GM10266 (cell line): ENCODE data around the gene LILRB1.
"Not testable (repeated sequence)": the region's sequence is repeated elsewhere in the genome, so short reads cannot be mapped to it uniquely, and the experiment has no call there.

ENCODE experiments used
- DNase-seq: peaks from one replicate; pipeline ENCODE4 v3.0.0; 2012; ENCODE audit errors: extremely low spot score
- TF ChIP-seq, protein P1 (sequence below): IDR thresholded peaks from 2 replicates; pipeline ENCODE4 v1.5.1; 2012; ENCODE audit warnings: mild to moderate bottlenecking, low read depth; ENCODE audit not compliant: control insufficient read depth, insufficient read depth; ENCODE audit errors: missing control alignments

LILRB1 gene

DNA sequence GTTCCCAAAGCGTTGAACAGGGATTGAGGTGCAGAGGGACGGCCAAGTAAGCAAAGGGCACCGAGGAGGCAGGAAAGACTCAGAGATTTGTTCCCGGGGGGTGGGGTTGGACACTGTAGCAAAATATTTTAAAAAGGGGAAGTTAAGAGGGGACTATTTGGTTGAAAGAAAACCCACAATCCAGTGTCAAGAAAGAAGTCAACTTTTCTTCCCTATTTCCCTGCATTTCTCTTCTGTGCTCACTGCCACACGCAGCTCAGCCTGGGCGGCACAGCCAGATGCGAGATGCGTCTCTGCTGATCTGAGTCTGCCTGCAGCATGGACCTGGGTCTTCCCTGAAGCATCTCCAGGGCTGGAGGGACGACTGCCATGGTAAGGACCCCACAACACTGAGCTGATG, at the start of gene LILRB1:
Gene LILRB1, plus strand, starts transcription at position 223 of the 400 bp plus-strand sequence. CDS start 590 bp downstream, outside the sequence.
- not testable (repeated sequence) for DNase-seq

DNA sequence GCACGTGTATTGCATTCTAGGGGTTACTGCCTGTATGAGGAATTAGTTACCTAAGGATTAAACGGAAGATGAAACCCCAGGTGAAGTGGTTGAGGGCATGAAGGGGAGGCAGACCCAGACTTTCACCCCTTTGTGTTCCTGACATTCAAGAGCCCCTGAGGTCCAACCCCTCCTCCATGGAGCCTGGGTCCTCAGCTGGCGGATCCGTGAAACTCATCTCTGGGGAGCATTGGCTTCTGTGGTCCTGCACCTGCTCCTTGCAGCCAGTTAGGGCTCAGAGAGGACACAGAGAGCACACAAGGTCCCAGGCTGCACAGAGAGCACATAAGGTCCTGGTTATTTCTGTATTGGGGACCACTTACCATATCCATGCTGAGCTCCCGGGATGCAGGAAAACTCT, 43.9 kb upstream of the LILRB1 start:
- TF ChIP-seq, protein P1, sequence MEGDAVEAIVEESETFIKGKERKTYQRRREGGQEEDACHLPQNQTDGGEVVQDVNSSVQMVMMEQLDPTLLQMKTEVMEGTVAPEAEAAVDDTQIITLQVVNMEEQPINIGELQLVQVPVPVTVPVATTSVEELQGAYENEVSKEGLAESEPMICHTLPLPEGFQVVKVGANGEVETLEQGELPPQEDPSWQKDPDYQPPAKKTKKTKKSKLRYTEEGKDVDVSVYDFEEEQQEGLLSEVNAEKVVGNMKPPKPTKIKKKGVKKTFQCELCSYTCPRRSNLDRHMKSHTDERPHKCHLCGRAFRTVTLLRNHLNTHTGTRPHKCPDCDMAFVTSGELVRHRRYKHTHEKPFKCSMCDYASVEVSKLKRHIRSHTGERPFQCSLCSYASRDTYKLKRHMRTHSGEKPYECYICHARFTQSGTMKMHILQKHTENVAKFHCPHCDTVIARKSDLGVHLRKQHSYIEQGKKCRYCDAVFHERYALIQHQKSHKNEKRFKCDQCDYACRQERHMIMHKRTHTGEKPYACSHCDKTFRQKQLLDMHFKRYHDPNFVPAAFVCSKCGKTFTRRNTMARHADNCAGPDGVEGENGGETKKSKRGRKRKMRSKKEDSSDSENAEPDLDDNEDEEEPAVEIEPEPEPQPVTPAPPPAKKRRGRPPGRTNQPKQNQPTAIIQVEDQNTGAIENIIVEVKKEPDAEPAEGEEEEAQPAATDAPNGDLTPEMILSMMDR = no peak
- no peak for DNase-seq

DNA sequence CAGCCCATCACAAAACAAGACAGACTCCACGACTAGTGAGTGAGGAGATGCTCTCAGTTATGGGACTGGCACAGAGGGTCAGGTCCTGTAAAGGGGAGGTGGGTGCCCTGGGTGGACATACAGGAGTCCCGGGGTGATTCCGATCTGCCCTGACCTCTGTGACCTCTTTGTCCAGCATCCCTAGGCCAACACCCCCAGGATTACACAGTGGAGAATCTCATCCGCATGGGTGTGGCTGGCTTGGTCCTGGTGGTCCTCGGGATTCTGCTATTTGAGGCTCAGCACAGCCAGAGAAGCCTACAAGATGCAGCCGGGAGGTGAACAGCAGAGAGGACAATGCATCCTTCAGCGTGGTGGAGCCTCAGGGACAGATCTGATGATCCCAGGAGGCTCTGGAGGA, 43.3 kb upstream of the LILRB1 start:
- no peak for DNase-seq
- TF ChIP-seq, protein P1 = no peak

DNA sequence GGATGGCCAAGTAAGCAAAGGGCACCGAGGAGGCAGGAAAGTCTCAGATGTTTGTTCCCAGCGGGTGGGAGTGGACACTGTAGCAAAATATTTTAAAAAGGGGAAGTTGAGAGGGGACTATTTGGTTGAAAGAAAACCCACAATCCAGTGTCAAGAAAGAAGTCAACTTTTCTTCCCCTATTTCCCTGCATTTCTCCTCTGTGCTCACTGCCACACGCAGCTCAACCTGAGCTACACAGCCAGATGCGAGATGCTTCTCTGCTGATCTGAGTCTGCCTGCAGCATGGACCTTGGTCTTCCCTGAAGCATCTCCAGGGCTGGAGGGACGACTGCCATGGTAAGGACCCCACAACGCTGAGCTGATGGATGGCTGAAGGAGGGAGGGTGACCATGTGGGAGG, 36.8 kb upstream of the LILRB1 start, which contains the start of gene LILRA1:
Gene LILRA1, plus strand, starts transcription at position 188 of the 400 bp plus-strand sequence. CDS start 613 bp downstream, outside the sequence.
- not testable (repeated sequence) for DNase-seq

DNA sequence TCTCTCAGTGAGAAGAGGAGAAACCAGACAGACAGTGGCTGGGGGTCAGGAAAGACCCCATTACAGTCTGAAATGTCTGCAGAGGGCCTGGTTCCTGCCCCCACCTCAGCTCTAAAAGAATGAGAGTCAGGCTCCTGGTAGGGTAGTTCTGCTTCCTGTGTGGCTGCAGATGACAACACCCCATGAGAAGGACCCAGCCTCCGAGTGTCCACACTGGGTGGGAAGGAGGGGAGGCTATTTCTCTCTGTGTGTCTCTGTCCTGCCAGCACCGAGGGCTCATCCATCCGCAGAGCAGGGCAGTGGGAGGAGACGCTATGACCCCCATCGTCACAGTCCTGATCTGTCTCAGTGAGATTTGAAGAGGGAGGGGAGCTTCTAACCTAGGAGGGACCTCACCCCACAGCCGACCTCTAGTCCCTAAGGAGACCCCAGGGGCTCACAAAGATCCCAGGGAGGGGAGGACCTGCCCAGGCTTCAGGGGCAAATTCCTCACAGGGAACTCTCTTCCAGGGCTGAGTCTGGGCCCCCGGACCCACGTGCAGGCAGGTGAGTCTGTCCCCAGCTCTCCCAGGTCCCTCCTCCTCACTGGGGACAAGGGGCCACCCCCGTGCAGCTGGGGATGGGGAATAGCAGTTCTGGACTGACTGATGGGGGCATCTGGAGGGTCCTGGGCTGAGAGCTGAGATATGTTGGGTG, 36.2 kb upstream of the LILRB1 start:
- not testable (repeated sequence) for DNase-seq

DNA sequence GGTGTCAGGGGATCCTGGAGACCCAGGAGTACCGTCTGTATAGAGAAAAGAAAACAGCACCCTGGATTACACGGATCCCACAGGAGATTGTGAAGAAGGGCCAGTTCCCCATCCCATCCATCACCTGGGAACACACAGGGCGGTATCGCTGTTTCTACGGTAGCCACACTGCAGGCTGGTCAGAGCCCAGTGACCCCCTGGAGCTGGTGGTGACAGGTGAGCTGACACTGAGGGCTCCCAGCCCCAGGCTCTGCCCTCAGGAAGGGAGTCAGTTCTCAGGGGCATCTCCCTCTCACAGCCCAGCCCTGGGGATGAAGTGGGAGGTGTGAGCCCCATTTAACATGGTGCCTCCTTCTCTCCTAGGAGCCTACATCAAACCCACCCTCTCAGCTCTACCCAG, 35.5 kb upstream of the LILRB1 start:
- TF ChIP-seq, protein P1 = no peak
- no peak for DNase-seq

DNA sequence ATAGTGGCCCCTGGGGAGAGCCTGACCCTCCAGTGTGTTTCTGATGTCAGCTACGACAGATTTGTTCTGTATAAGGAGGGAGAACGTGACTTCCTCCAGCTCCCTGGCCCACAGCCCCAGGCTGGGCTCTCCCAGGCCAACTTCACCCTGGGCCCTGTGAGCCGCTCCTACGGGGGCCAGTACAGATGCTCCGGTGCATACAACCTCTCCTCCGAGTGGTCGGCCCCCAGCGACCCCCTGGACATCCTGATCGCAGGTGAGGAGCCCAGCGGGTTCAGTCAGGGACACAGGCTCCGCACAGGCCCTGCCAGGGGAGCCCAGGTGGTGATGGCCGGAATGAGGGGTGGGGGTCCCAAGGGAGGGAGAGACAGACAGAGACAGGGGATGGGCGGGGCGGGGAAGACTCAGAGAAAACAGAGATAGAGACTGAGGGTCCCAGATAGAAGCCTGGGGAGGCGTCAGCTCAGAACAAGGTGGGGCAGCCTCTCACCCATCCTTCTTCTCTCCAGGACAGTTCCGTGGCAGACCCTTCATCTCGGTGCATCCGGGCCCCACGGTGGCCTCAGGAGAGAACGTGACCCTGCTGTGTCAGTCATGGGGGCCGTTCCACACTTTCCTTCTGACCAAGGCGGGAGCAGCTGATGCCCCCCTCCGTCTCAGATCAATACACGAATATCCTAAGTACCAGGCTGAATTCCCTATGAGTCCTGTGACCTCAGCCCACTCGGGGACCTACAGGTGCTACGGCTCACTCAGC, 34.4 kb upstream of the LILRB1 start:
- not testable (repeated sequence) for DNase-seq

DNA sequence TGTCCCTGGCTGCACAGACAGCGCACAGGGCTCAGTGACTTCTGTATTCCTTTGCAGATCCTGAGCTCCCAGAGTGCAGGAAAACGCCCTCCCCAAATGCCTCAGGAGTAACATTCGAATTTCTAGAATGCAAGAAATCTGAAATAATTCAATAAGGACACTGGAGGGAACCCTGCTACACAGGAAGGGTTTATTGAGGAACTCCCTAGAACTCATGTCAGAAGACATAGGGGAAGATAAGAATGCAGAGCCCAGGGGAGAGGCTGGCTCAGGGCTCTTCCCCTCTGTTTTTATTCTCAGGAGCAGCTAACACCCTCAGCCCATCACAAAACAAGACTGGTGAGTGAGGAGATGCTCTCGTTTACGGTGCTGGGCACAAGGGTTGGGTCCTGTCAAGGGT, 30.1 kb upstream of the LILRB1 start:
- TF ChIP-seq, protein P1 = no peak
- no peak for DNase-seq

DNA sequence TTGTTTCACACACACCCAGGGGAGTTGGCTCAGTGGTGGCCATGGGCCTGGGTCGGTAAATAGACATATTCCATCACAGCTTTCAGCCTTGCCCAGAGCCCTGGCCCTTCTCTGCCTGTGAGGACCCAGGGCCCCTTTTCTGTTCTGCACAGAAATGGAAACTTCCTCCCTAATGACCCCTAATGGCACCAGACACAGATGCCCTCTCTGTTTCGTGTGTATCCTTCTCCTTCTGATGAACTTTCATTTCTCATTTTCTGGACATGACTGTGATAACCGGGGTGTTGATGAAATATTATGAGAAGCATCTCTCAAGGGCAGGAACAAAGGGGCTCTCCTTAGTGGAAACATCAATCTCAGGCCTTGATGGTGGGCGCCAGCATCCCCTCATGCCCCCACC, 24.1 kb upstream of the LILRB1 start:
- TF ChIP-seq, protein P1 = no peak
- no peak for DNase-seq
